ENCODE results near the gene RNF214. TPM values are rescaled to one million over a fixed set of nuclear protein-coding genes. Genes with fewer than 3 reads are reported as not detected.
A peak's percentile ranks its signal among the peaks of the same experiment; 100 is the strongest.

RNF214 gene
- total and polyA plus RNA-seq, 12 donors, result 7.3 to 33.5 (median 25.4) TPM

GRCh38 chr11:117298195-117298594, 65.7 kb downstream of the RNF214 start:
- WGBS, 2 donors, result 92 to 98% methylated on average over 8 of the region's 8 CpGs

DNA sequence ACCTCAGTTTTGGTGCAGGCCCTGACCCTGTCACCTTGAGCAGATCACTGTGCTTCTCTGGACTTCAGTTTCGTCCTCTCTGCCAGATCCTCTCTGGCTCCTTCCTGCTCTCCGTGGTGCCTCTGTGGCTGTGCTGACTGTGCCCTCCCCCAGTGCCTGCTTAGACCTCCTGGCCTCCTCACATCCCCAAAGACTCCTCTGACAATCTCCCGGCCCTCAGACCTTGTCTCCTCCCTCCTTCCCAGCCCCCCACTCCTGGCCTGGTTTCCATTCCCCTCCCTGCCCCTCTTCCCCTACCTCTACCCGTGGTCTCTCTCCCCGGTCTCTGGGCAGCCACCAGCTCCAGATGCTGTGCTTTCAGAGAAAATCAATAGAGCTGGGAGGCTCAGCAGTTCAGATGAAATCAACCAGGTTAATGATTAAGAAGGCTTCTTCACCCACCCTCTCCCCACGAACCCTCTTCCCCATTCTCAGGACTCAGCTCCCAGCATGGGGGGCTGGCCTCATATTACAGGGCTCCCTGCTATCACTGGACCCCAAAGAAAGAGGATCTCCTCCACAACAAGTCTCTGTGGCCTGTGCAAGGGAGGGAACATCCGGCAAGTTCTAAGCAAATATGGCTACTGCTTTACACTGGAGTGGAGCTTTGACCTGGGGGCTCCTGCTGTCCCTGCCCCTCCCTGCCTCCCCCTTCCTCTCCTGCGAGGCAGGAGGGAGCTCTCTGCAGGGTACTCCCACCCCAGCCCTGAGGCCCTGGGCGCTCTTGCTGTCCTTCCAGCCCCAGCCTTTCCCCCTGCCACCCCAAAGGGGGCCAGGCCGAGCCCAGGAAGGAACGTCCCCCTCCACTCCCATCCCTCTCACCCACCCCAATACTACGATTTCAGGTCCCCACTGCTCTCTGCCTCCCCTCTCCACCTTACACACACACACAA, 67.1 kb downstream of the RNF214 start:
- DNase-seq, result no peak
- Histone ChIP-seq H3K36me3 (peaks cover 0 to 19% (median 0%) of the 10 kb centered on the region in 9 donors), H3K27ac (no peak overlapping the region), H3K4me1 (peaks cover 3 to 24% (median 15%) of the 10 kb centered on the region in 9 donors), H3K9me3 (no peaks in the 10 kb centered on the region), H3K4me3 (peak overlapping the region in 4 of 10 donors; percentile 22 to 35 (median 32)), H3K27me3 (no peaks in the 10 kb centered on the region)
- WGBS, 2 donors, result 62 to 65% methylated on average over 12 of the region's 12 CpGs
- TF ChIP-seq CTCF (IDR thresholded peaks at IDR 0.05), result no peak
- ATAC-seq, result peak in 5 of 8 donors; percentile 10 to 25 (median 21)
- intact Hi-C loops (cut with DNase I), result no loop called here

More at GRCh38 chr11:117298195-117298594, 65.7 kb downstream of the RNF214 start:
- TF ChIP-seq CTCF (IDR thresholded peaks at IDR 0.05), result no peak
- Histone ChIP-seq H3K36me3 (peaks cover 0 to 33% (median 0%) of the 10 kb centered on the region in 9 donors), H3K27me3 (no peaks in the 10 kb centered on the region), H3K4me3 (no peak overlapping the region), H3K4me1 (peaks cover 3 to 24% (median 13%) of the 10 kb centered on the region in 9 donors), H3K9me3 (no peaks in the 10 kb centered on the region), H3K27ac (no peak overlapping the region)
- intact Hi-C loops (cut with DNase I), result no loop called here
- DNase-seq, result no peak
- no peak for ATAC-seq

DNA sequence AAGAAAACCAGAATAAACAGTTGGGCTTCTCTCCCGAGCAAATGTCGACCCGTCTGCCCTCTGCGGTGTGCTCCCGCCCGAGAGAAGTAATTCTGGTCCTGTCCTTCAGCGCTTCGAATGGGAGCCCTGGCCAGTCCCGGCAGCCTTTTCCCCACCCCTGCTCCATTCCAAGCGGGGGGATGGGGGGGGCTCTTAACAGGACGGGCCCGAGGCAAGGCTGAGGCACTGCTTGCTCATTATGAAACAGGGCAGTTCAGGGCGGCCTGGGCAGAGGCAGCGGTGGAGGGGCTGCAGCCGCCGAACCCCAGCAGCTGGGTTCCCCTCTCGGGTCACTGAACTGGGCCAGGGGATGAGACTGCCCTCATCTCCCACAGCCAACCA, 67.8 kb downstream of the RNF214 start:
- H3K27ac ChIP-seq, result no peak overlapping the region
- 27 to 30% methylated on average over 17 of the region's 17 CpGs for WGBS, 2 donors
- H3K4me3 ChIP-seq, result peak overlapping the region in 5 of 10 donors; percentile 22 to 35 (median 32)
- no peak for TF ChIP-seq CTCF (IDR thresholded peaks at IDR 0.05)
- H3K4me1 ChIP-seq, result peaks cover 3 to 24% (median 15%) of the 10 kb centered on the region in 9 donors
- DNase-seq, result peak; percentile 33 to 34
- no peaks in the 10 kb centered on the region for H3K27me3 ChIP-seq
- peak; percentile 53 to 75 (median 67) for ATAC-seq
- intact Hi-C loops (cut with DNase I), result no loop called here
- no peaks in the 10 kb centered on the region for H3K9me3 ChIP-seq
- H3K36me3 ChIP-seq, result peaks cover 0 to 13% (median 0%) of the 10 kb centered on the region in 9 donors

- Histone ChIP-seq H3K27ac (no peak overlapping the region), H3K4me1 (peaks cover 3 to 24% (median 15%) of the 10 kb centered on the region in 9 donors), H3K9me3 (no peaks in the 10 kb centered on the region), H3K4me3 (peak overlapping the region in 5 of 10 donors; percentile 22 to 35 (median 32)), H3K36me3 (peaks cover 0 to 8% (median 0%) of the 10 kb centered on the region in 9 donors), H3K27me3 (no peaks in the 10 kb centered on the region)
- DNase-seq (no peak), ATAC-seq (peak in 2 of 8 donors; percentile 5 to 23)
- no peak for TF ChIP-seq CTCF (IDR thresholded peaks at IDR 0.05)
- intact Hi-C loops (cut with DNase I), result no loop called here
- WGBS, 2 donors, result 67 to 75% methylated on average over 5 of the region's 5 CpGs
Observed at GRCh38 chr11:117300773-117301172, 68.3 kb downstream of the RNF214 start.

Measured in heart right ventricle (tissue), 16 donors.